Activated gamma-delta T cell treated with anti-CD3 and anti-CD28 coated beads, Interleukin-2, amount 50 U/mL, for 16 hours (primary cell): Measurements from ENCODE around the gene GTF2A2.
"Not testable (repeated sequence)": the region's sequence is repeated elsewhere in the genome, so short reads cannot be mapped to it uniquely, and the experiment has no call there.

Source experiments
- DNase-seq: peaks from one replicate; pipeline ENCODE4 v3.0.0-alpha.2; 2020; ENCODE audit warnings: low read depth

The GTF2A2 gene

GRCh38 chr15:59674361-59674877 is 17.1 kb upstream of the GTF2A2 start:
- DNase-seq: no peak

DNA sequence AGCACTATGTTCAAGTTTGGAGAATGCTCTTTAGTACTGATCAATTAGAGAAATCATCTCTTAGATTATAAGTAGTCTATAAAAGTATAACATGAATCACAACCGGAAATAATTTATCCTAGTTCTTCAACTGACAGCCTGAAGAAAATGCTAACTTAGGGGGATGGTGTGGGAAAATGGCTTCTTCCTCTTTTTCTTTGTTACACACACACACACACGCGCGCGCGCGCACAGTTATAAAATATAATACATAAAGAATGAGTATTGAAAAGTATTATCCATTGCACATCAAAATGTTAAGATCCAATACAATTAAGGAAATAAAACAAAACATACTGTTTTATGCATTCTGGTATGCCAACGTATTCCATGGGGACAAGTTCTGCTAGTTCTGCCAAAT is 11.2 kb upstream of the GTF2A2 start:
- no peak for DNase-seq

- DNase-seq: no peak
Observed at GRCh38 chr15:59662260-59662659, 4.9 kb upstream of the GTF2A2 start.

DNA sequence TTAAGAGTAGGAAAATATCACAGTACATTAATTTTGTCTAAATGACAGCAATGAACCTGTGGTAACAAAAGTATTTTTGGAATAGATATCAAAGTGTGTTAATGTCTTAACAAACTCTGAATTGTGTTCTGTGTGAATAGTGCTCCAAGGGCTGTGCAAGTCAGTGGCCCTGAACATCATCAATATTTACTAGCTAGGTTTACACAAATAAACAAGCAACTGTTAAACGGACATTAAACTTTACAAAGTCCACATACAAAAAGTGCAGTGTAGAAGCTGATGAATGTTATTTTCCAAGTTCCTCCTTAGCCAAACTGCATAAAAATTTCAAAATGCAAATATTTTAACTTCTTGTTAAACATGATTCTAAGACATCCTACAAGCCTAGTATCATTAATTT is 2.1 kb upstream of the GTF2A2 start:
- no peak for DNase-seq

DNA sequence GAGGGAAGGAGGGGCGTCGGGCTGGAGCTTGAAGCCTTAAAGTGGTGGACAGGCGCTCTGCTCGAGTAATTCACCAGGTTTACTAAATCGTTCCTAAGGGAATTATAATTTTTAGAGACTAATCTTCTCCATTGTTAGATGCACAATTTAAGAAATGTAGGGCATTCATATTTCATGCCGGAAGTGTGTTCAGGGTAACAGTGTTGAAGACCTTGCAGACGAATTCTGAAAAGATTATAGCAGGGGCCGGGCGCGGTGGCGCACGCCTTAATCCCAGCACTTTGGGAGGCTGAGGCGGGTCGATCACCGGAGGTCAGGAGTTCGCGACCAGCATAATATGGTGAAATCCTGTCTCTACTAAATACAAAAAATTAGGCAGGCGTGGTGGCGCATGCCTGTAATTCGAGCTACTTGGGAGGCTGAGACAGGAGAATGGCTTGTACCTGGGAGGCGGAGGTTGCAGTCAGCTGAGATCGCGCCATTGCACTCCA is 365 bp upstream of the GTF2A2 start:
- no peak for DNase-seq

DNA sequence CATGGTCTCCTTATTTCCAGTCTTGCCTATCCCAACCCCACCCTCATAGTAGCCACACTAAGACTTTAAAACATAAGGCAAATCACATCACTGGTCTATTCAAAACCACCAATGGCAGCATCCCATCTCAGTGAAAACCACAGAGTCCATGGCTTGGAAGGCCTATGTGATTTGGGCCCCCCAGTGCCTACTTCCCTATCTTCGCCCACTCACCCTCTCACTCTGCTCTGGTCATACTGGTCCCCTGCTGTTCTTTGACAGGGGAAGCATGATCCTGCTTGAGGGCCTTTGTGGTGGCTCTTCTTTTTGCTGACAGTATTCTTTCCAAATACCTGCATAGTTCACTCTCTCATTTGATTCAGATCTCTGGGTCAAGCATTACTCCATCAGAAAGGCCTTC is 3.3 kb downstream of the GTF2A2 start:
- DNase-seq: no peak

DNA sequence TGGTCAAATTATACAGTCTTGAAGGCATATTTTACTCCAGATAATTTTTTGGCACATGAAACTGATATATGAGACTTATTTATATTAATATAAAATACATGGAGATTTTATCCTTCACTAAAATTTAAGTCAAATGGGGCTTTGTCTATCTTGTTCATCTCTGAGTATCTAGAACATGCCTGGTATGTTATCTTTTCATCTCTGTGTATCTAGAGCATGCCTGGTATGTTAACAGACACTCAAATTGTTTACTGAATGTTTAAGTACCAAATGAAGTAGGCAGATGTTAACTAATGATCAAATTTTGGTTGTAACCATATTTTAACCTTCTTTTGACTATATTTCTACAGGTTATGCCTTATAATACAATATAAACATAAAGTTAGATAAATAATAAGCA is 7.7 kb downstream of the GTF2A2 start:
- no peak for DNase-seq

GRCh38 chr15:59647085-59647484 is 10.2 kb downstream of the GTF2A2 start:
- DNase-seq: no peak

DNA sequence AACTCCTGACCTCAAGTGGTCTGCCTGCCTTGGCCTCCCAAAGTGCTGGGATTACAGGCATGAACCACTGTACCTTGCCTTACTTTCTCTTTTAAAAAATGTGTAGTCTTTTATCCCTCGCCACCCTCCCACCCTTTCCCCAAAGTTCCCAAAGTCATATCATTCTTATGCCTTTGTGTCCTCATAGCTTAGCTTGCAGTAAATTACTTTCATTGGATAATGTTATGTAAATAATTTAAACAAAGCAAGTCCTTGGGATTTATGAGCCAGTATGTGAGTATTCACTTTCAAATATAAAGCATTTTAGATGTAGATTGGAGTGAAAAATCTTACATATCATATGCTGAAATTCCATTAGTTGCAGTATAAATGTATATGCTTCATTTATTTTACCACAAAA is 11.0 kb downstream of the GTF2A2 start:
- no peak for DNase-seq

GRCh38 chr15:59645812-59646211 is 11.5 kb downstream of the GTF2A2 start:
- not testable (repeated sequence) for DNase-seq

DNA sequence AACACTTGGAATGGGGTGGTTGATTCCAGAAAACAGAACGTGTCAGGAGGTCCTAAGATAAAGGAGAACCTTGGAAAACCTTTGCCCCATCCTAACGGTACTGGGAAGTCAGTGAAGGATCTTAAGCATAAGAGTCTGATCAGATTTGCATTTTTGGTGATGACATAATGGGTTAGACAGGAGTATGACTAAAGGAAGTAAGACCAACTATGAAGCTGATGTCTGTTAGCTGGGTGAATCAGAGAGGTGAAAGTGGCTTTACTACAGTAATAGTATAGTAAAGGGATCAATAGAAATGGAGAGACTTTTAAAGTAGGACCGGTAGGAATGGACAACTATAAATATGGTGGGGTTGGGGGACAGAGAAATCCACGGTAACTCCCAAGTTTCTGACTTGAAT is 12.6 kb downstream of the GTF2A2 start:
- DNase-seq: no peak

- DNase-seq: no peak
Observed at GRCh38 chr15:59642351-59642750, 15.0 kb downstream of the GTF2A2 start.

DNA sequence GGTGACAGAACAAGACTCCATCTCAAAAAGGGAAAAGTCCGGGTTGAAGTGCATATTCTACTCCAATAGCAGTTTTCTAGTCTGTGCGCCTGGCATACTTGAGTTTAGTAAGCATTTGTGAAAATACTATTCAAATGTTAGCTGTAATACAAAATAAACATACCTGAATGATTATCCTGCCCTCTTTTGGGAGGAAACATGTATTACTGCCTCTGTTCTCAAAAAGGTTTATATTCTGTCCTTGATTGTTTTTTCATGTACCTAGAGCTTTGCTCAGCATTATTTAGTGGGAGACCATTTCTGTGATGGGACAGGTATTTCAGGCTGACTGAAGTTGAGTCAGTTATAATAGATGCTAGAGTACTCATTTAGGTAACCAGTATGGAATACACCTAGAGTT is 19.8 kb downstream of the GTF2A2 start:
- not testable (repeated sequence) for DNase-seq

DNA sequence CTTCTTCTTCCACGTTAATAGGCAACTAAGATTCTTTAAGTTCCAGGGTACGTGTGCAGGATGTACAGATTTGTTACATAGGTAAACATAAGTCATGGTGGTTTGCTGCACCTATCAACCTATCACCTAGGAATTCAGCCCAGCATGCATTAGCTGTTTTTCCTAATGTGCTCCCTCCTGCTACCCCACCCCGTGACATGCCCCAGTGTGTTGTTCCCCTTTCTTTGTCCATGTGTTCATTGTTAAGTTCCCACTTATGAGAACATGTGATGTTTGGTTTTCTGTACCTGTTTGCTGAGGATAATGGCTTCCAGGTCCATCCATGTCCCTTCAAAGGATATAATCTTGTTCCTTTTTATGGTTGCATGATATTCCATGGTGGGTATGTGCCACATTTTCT is 21.1 kb downstream of the GTF2A2 start:
- DNase-seq: no peak

DNA sequence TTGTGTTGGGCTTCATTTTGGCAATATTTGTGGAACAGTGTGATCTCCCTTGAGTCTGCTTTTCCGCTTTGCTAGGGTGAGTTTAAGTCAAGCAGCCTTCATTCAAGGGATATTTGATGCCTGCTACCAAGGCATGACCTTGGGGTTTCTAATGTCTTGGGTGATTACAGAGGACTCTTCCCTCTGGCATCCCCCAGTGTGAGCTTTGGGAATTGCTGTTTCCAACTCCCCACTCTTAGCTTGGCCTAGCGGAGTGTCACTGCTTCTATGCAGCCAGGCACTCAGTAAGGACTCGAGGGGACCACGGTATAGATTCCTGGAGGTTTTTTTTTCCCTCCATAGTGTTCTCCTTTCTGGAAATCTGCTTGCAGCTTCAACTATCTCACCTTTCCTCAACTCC is 24.6 kb downstream of the GTF2A2 start:
- no peak for DNase-seq

DNA sequence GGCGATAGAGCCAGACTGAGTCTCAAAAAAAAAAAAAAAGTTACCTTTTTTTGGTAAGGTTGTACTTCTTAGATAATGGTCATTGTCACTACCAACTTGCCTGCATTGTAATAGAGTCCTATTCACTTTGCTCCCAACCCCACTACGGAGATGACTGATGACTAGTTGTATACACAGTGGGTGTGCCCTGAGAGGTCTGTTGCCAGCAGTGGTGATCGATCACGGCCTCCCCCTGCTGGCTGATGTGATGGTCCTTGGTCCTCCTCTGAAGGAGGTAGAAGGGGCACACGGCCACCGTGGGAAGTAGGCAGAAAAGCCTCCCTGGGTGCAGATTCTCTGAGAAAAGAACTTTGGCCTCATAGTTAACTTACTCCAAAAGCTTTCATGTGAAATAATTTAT is 35.0 kb downstream of the GTF2A2 start:
- DNase-seq: peak; percentile 4

GRCh38 chr15:59618406-59618805 is 38.9 kb downstream of the GTF2A2 start:
- no peak for DNase-seq

- no peak for DNase-seq
Observed at GRCh38 chr15:59616379-59616778, 40.9 kb downstream of the GTF2A2 start.

- DNase-seq: no peak
Observed at GRCh38 chr15:59615661-59616060, 41.7 kb downstream of the GTF2A2 start.

DNA sequence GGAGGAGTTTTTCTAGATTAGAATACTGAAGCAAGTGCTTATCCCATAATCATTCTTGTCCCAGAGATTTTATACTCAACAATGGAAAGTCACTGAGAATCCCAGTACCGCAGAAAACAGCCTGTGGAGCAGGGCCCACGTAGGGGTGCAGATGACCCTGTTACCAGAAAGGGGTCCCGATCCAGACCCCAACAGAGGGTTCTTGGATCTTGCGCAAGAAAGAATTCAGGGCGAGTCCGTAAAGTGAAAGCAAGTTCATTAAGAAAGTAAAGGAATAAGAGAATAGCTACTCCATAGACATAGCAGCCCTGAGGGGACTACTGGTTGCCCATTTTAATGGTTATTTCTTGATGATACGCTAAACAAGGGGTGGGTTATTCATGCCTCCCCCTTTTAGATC is 43.2 kb downstream of the GTF2A2 start:
- no peak for DNase-seq

GRCh38 chr15:59611276-59612260 is 45.7 kb downstream of the GTF2A2 start, which contains the start of gene GCNT3:
Gene GCNT3, plus strand, starts transcription at chr15:59611783. Its CDS starts 6,456 bp downstream, at chr15:59618239.
- DNase-seq: no peak

DNA sequence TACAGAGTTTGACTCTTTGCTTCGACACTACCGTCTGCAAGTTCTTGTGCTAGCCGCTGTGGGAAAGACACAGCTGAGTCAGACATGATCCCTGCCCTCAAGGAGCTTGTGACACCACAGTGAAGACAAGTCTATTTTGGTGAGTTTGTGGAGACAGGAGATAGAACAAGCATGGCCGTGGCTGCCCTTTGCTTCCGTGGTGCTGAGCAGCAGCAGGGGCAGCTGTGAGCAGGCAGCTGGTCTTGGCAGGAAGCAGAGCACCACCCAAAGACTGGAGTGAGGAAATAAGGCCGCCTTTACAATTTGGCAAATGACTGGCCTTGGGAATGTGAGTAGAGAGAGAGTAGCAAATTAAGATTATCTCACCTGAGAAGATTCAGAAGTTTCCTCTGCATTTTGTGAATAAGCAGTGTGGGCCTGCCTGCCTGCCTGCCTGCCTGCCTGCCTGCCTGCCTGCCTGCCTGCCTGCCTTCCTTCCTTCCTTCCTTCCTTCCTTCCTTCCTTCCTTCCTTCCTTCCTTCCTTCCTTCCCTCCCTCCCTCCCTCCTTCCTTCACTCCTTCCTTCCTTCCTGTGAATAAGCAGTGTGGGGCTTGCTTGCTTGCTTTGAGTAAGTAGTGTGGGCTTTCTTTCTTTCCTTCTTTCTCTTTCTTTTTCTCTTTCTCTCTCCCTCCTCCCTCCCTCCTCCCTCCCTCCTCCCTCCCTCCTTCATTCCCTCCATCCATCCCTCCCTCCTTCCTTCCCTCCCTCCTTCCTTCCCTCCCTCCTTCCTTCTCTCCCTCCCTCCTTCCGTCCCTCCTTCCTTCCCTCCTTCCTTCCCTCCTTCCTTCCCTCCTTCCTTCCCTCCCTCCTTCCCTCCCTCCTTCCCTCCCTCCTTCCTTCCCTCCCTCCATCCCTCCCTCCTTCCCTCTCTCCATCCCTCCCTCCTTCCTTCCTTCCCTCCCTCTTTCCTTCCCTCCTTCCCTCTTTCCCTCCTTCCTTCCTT is 47.3 kb downstream of the GTF2A2 start:
- no peak for DNase-seq
